Breast epithelium (tissue), 3 donors: ENCODE data around the gene C1QTNF6.
"Not testable (repeated sequence)": the region's sequence is repeated elsewhere in the genome, so short reads cannot be mapped to it uniquely, and the experiment has no call there.

ENCODE experiments used
- POLR2A ChIP-seq: fragments of 450-650 bp; IDR thresholded peaks from one replicate; pipeline ENCODE4 v1.6.1; 2016; ENCODE audit warnings: antibody characterized with exemption, mild to moderate bottlenecking, moderate library complexity
- POLR2AphosphoS5 ChIP-seq, 3 donors: sonication (generic); formaldehyde crosslinking; IDR thresholded peaks; one replicate each; pipeline ENCODE4 v1.6.1; 2017; ENCODE audit warnings: antibody characterized with exemption in 3 of 3
- TF ChIP-seq, protein P1 (sequence below), 3 donors: fragments of 450-650 bp; IDR thresholded peaks; one replicate each; pipeline ENCODE4 v1.5.1; 2016 to 2017; ENCODE audit warnings: antibody characterized with exemption in 3 of 3, mild to moderate bottlenecking in 3 of 3, moderate library complexity in 3 of 3

GRCh38 chr22:37201443-37201820 lies 13.4 kb upstream of the C1QTNF6 start:
- TF ChIP-seq, protein P1, sequence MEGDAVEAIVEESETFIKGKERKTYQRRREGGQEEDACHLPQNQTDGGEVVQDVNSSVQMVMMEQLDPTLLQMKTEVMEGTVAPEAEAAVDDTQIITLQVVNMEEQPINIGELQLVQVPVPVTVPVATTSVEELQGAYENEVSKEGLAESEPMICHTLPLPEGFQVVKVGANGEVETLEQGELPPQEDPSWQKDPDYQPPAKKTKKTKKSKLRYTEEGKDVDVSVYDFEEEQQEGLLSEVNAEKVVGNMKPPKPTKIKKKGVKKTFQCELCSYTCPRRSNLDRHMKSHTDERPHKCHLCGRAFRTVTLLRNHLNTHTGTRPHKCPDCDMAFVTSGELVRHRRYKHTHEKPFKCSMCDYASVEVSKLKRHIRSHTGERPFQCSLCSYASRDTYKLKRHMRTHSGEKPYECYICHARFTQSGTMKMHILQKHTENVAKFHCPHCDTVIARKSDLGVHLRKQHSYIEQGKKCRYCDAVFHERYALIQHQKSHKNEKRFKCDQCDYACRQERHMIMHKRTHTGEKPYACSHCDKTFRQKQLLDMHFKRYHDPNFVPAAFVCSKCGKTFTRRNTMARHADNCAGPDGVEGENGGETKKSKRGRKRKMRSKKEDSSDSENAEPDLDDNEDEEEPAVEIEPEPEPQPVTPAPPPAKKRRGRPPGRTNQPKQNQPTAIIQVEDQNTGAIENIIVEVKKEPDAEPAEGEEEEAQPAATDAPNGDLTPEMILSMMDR (IDR thresholded peaks at IDR 0.05) = not testable (repeated sequence)
- not testable (repeated sequence) for TF ChIP-seq POLR2AphosphoS5 (IDR thresholded peaks at IDR 0.05); POLR2A
